Activated CD4-positive, alpha-beta T cell treated with anti-CD3 and anti-CD28 coated beads for 36 hours (primary cell): ENCODE data around the gene PDE8A. TPM values are rescaled to one million over a fixed set of nuclear protein-coding genes. Genes with fewer than 3 reads are reported as not detected.

Experiments used
- ATAC-seq: fragments of 200-7000 bp; cut with Tn5 transposase; one replicate; pipeline ENCODE4 v1.10.0; 2021; ENCODE audit warnings: mild to moderate bottlenecking, moderate library complexity
- CTCF ChIA-PET: fragments of 350-600 bp; sonication (Branson Sonifier 250); formaldehyde crosslinking; loops from one replicate; lab custom pipeline; 2021; ENCODE audit warnings: antibody characterized with exemption; lab: Charles Lee
- POLR2A ChIA-PET: fragments of 350-600 bp; sonication (Branson Sonifier 250); formaldehyde crosslinking; loops from one replicate; lab custom pipeline; 2021; ENCODE audit warnings: antibody characterized with exemption, inconsistent platforms; lab: Charles Lee
- DNase-seq: peaks from one replicate; pipeline ENCODE4 v3.0.0-alpha.2; 2020
- H3K27ac Mint-ChIP-seq: one replicate; pipeline ENCODE4 v1.8.0; 2021; ENCODE audit warnings: mixed read lengths
- H3K27me3 Mint-ChIP-seq: one replicate; pipeline ENCODE4 v1.8.0; 2021; ENCODE audit warnings: mixed read lengths
- H3K36me3 Mint-ChIP-seq: one replicate; pipeline ENCODE4 v1.8.0; 2021; ENCODE audit warnings: low read depth, mixed read lengths
- H3K4me1 Mint-ChIP-seq: one replicate; pipeline ENCODE4 v1.8.0; 2021; ENCODE audit warnings: mixed read lengths
- H3K4me3 Mint-ChIP-seq: one replicate; pipeline ENCODE4 v1.8.0; 2021; ENCODE audit warnings: mild to moderate bottlenecking, moderate library complexity, mixed read lengths
- H3K9me3 Mint-ChIP-seq: one replicate; pipeline ENCODE4 v1.8.0; 2021; ENCODE audit warnings: low read depth, mixed read lengths
- intact Hi-C, 2 experiments: fragments of 100-400 bp; cut with DNase I in 1 of 2; cut with micrococcal nuclease in 1 of 2; formaldehyde crosslinking; loops; one replicate each; pipeline versions ENCODE4 v1.14.2 to v1.15.1; 2022 to 2024; cut with DNase I, micrococcal nuclease
- total RNA-seq, 2 experiments: library from RNA; stranded (reverse); gene quantifications; one replicate each; pipeline ENCODE4 v1.2.3, GENCODE V29; 2021

Gene PDE8A
- total RNA-seq, 2 experiments from 2014 or later = 21.3 to 28.7 TPM

DNA sequence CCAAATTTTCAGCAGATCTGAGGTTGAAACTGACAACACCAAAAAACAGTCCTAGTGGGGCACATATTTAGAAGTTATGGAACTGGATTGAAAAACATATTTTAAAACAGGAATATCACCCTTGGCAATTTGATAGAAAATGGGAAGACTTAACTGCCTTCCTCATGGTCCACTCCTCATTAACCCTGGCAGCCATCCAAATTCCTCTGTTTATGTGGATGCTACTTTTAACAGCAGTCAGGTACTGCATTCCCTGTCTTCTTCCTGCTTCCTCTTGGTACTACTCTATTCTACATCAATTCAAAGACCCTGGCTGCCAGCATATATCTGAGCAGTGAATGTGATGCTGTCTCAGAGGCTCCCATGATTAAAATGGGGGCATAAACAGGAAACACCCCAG is 54.3 kb downstream of the PDE8A start:
- peaks cover 38% of the 10 kb centered on the region for H3K4me1 Mint-ChIP-seq
- H3K27ac Mint-ChIP-seq = no peak overlapping the region
- no peaks in the 10 kb centered on the region for H3K9me3 Mint-ChIP-seq
- POLR2A ChIA-PET = no interaction called here
- H3K4me3 Mint-ChIP-seq = no peak overlapping the region
- CTCF ChIA-PET = interaction anchor here (0.6 to 2.9 kb wide), 2 partner anchors 11 to 420 kb away, joined by 3 to 11 read pairs; no protein-coding TSS in a partner anchor
- DNase-seq (no peak), ATAC-seq (no peak)
- intact Hi-C loops = no loop called here
- H3K27me3 Mint-ChIP-seq = no peaks in the 10 kb centered on the region
- H3K36me3 Mint-ChIP-seq = no peaks in the 10 kb centered on the region

DNA sequence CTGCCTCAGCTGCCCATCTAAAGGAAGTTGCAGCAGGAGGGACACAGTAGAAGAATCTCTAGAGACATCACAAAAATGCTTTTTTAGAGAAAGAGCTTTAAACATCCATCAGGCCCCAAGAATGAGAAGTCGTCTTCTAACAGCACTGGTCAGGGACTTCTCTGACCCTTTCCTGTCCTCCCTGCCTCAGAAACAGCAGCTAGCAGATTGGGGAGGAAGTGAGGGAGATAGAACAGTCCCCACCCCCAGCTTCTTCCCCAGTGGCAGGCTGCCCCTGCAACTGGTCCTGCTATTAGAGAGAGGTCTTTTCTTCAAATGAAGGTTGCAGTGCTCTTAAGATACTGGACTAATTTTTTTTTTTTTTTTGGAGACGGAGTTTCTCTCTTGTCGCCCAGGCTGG is 55.1 kb downstream of the PDE8A start:
- DNase-seq = no peak
- no peaks in the 10 kb centered on the region for H3K9me3 Mint-ChIP-seq
- ATAC-seq = no peak
- no peaks in the 10 kb centered on the region for H3K27me3 Mint-ChIP-seq
- peaks cover 31% of the 10 kb centered on the region for H3K4me1 Mint-ChIP-seq
- H3K4me3 Mint-ChIP-seq = no peak overlapping the region
- intact Hi-C loops = no loop called here
- H3K27ac Mint-ChIP-seq = no peak overlapping the region
- ChIA-PET CTCF (interaction anchor here (0.9 to 2.9 kb wide), 2 partner anchors 10 to 78 kb away, joined by 4 to 11 read pairs; no protein-coding TSS in a partner anchor), POLR2A (no interaction called here)
- no peaks in the 10 kb centered on the region for H3K36me3 Mint-ChIP-seq

GRCh38 chr15:85037641-85038040 is 56.0 kb downstream of the PDE8A start:
- ChIA-PET POLR2A (no interaction called here), CTCF (interaction anchor here (0.9 to 2.9 kb wide), 2 partner anchors 9 to 79 kb away, joined by 4 to 11 read pairs; no protein-coding TSS in a partner anchor)
- ATAC-seq (no peak), DNase-seq (no peak)
- Mint-ChIP-seq H3K27me3 (no peaks in the 10 kb centered on the region), H3K36me3 (no peaks in the 10 kb centered on the region), H3K9me3 (no peaks in the 10 kb centered on the region), H3K4me1 (peaks cover 26% of the 10 kb centered on the region), H3K4me3 (no peak overlapping the region), H3K27ac (no peak overlapping the region)
- intact Hi-C loops = no loop called here

GRCh38 chr15:85041230-85041629 is 59.6 kb downstream of the PDE8A start:
- ATAC-seq = no peak
- DNase-seq = no peak
- Mint-ChIP-seq H3K4me3 (no peak overlapping the region), H3K27ac (no peak overlapping the region), H3K4me1 (peaks cover 25% of the 10 kb centered on the region), H3K36me3 (no peaks in the 10 kb centered on the region), H3K9me3 (no peaks in the 10 kb centered on the region), H3K27me3 (no peaks in the 10 kb centered on the region)
- ChIA-PET POLR2A (no interaction called here), CTCF (interaction anchor here (0.9 kb wide), 1 partner anchor 457 kb away, joined by 3 read pairs; no protein-coding TSS in a partner anchor)
- intact Hi-C loops = no loop called here

DNA sequence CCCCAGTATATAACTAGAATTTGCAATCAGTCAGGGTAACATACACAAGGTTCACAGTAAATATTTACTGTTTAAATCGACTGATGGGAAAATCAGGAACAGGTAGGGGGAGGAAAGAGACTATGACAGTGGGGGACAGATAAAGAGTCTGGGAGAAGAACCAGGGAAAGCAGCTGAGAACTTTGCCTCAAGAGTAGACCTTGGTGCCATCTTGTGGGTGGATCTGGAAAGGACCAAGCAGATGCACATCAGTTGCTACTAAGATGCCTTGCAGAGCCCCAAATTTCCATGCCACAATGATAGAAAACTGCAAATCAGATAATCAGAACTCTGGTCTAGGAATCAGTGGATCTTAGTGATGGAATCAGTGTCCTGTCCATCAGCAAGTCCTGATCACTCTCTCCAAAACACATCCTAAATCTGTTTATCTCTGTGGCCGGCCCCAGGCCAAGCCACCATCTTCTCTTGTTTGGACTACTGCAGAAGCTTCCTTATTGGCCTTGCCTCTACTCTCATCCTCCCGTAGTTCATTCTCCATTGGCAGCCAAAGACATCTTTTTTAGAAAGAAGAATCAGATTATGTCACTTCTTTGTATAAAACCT is 62.7 kb downstream of the PDE8A start:
- Mint-ChIP-seq H3K27ac (no peak overlapping the region), H3K9me3 (no peaks in the 10 kb centered on the region), H3K36me3 (no peaks in the 10 kb centered on the region), H3K4me3 (no peak overlapping the region), H3K27me3 (no peaks in the 10 kb centered on the region), H3K4me1 (peaks cover 13% of the 10 kb centered on the region)
- intact Hi-C loops = loop anchor here (1.0 to 2.0 kb wide), 3 partner anchors 64 to 89 kb away; partner anchors contain the start of gene PDE8A (in 1 of the 2)
- ATAC-seq (peak; percentile 57), DNase-seq (peak; percentile 68)
- POLR2A ChIA-PET = interaction anchor here (0.7 kb wide), 1 partner anchor 167 kb away, joined by 3 read pairs; no protein-coding TSS in a partner anchor
- CTCF ChIA-PET = interaction anchor here (0.6 to 2.0 kb wide), 23 partner anchors 14 to 705 kb away, joined by 3 to 11 read pairs (median 3); no protein-coding TSS in a partner anchor

- intact Hi-C loops = loop anchor here (1.0 to 2.0 kb wide), 3 partner anchors 64 to 90 kb away; partner anchors contain the start of gene PDE8A (in 1 of the 2)
Measured at GRCh38 chr15:85044894-85045293, 63.2 kb downstream of the PDE8A start.

GRCh38 chr15:85045615-85046014 is 64.0 kb downstream of the PDE8A start:
- no peaks in the 10 kb centered on the region for H3K36me3 Mint-ChIP-seq
- CTCF ChIA-PET = interaction anchor here (0.7 to 2.1 kb wide), 4 partner anchors 8 to 117 kb away, joined by 3 to 11 read pairs (median 8); no protein-coding TSS in a partner anchor
- H3K4me3 Mint-ChIP-seq = no peak overlapping the region
- ATAC-seq (no peak), DNase-seq (no peak)
- POLR2A ChIA-PET = no interaction called here
- no peak overlapping the region for H3K27ac Mint-ChIP-seq
- H3K4me1 Mint-ChIP-seq = peaks cover 24% of the 10 kb centered on the region
- H3K9me3 Mint-ChIP-seq = no peaks in the 10 kb centered on the region
- intact Hi-C loops = loop anchor here in 1 of 2 experiments (2.0 kb wide), 1 partner anchor 65 kb away; the partner anchor contains the start of gene PDE8A
- H3K27me3 Mint-ChIP-seq = no peaks in the 10 kb centered on the region

More at GRCh38 chr15:85044894-85045293, 63.2 kb downstream of the PDE8A start:
- CTCF ChIA-PET = interaction anchor here (0.6 to 2.0 kb wide), 13 partner anchors 12 to 705 kb away, joined by 3 to 11 read pairs (median 3); no protein-coding TSS in a partner anchor
- Mint-ChIP-seq H3K9me3 (no peaks in the 10 kb centered on the region), H3K4me3 (no peak overlapping the region), H3K27ac (no peak overlapping the region), H3K27me3 (no peaks in the 10 kb centered on the region), H3K4me1 (peaks cover 18% of the 10 kb centered on the region), H3K36me3 (no peaks in the 10 kb centered on the region)
- DNase-seq (no peak), ATAC-seq (no peak)
- POLR2A ChIA-PET = no interaction called here

DNA sequence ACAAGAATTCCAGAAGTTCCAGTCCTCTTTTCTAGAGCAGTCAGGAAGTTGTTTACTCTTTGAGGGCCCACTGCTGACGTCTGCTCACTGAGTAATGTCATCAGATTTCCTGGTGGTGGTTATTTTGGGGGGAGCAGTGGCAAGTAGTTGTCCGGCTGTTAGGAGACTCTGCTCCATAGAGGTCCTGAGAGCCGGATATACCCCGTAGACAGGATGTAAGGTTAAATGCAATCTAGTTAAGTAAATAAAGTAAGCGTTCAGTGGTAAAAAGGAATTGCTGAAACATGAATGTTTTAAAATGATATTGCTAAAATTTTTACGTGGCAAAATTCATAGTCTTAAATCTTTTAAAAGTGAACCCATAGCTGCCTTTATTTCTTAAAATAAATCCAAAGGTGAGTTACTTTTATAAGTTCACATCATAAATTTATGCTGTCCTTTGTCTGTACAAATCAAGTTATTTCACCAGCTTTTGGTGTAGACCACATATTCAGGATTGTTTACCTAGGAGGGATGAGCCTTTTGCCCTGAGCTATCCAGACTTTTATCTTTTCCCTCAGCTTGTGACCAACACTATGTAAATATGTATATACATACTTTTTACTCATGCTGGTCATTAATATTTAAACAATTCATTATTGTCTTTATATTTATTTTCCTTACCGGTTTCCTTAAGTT is 65.8 kb downstream of the PDE8A start:
- ATAC-seq = peak; percentile 26
- POLR2A ChIA-PET = interaction anchor here (0.7 kb wide), 1 partner anchor 102 kb away, joined by 3 read pairs; no protein-coding TSS in a partner anchor
- Mint-ChIP-seq H3K9me3 (no peaks in the 10 kb centered on the region), H3K4me3 (no peak overlapping the region), H3K27ac (no peak overlapping the region), H3K36me3 (no peaks in the 10 kb centered on the region), H3K27me3 (no peaks in the 10 kb centered on the region), H3K4me1 (peaks cover 25% of the 10 kb centered on the region)
- no peak for DNase-seq
- intact Hi-C loops = no loop called here
- CTCF ChIA-PET = interaction anchor here (1.0 to 2.1 kb wide), 4 partner anchors 10 to 39 kb away, joined by 4 to 11 read pairs (median 4); no protein-coding TSS in a partner anchor

- no peaks in the 10 kb centered on the region for H3K36me3 Mint-ChIP-seq
- H3K27me3 Mint-ChIP-seq = no peaks in the 10 kb centered on the region
- ATAC-seq (no peak), DNase-seq (no peak)
- H3K4me1 Mint-ChIP-seq = peaks cover 26% of the 10 kb centered on the region
- H3K9me3 Mint-ChIP-seq = no peaks in the 10 kb centered on the region
- ChIA-PET CTCF (no interaction called here), POLR2A (interaction anchor here (0.7 kb wide), 1 partner anchor 101 kb away, joined by 3 read pairs; no protein-coding TSS in a partner anchor)
- intact Hi-C loops = no loop called here
- no peak overlapping the region for H3K27ac Mint-ChIP-seq
- no peak overlapping the region for H3K4me3 Mint-ChIP-seq
Measured at GRCh38 chr15:85048430-85048829, 66.8 kb downstream of the PDE8A start.

- Mint-ChIP-seq H3K27ac (no peak overlapping the region), H3K4me1 (peaks cover 24% of the 10 kb centered on the region), H3K36me3 (peaks cover 5% of the 10 kb centered on the region), H3K27me3 (no peaks in the 10 kb centered on the region), H3K9me3 (peaks cover 4% of the 10 kb centered on the region), H3K4me3 (no peak overlapping the region)
- intact Hi-C loops = no loop called here
- ChIA-PET POLR2A (no interaction called here), CTCF (no interaction called here)
- no peak for DNase-seq
- no peak for ATAC-seq
Measured at GRCh38 chr15:85049805-85050204, 68.1 kb downstream of the PDE8A start.

- CTCF ChIA-PET = interaction anchor here (0.7 kb wide), 2 partner anchors 16 to 109 kb away, joined by 3 read pairs; no protein-coding TSS in a partner anchor
- Mint-ChIP-seq H3K4me1 (peaks cover 30% of the 10 kb centered on the region), H3K9me3 (peaks cover 29% of the 10 kb centered on the region), H3K27ac (no peak overlapping the region), H3K36me3 (peaks cover 25% of the 10 kb centered on the region), H3K4me3 (no peak overlapping the region), H3K27me3 (no peaks in the 10 kb centered on the region)
- ATAC-seq = no peak
- no peak for DNase-seq
- POLR2A ChIA-PET = no interaction called here
- intact Hi-C loops = no loop called here
Measured at GRCh38 chr15:85059734-85060133, 78.1 kb downstream of the PDE8A start.
